22Rv1 (cell line): ENCODE results near the gene SEPTIN12.

ENCODE experiments used
- H3K27ac ChIP-seq: fragments of 450-650 bp; 2 replicates; pipeline ENCODE4 v1.5.1; 2017
- ZFX ChIP-seq: fragments of 450-650 bp; IDR thresholded peaks from 2 replicates; pipeline ENCODE4 v1.6.1; 2017; ENCODE audit warnings: antibody characterized with exemption, borderline replicate concordance
- TF ChIP-seq, protein P1 (sequence below): fragments of 450-650 bp; IDR thresholded peaks from 2 replicates; pipeline ENCODE4 v1.5.1; 2017; ENCODE audit warnings: mild to moderate bottlenecking

SEPTIN12 gene

DNA sequence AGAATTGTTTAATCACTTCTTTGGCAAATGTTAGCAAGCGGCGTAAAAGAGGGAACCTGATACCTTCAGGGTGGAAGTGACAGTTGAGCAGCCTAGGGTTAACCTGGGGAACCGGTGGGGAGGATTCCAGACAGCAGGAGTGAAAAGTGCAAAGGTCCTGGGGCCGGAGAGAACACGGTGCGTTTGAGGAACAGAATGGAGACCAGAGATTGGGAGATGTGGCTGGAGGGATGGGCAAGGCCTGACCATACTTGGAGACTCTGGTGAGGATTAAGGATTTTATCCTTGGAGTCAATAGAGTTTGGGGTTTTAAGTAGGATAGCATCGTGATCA, 18.9 kb downstream of the SEPTIN12 start:
- peak overlapping the region; percentile 91 for H3K27ac ChIP-seq
- TF ChIP-seq, protein P1, sequence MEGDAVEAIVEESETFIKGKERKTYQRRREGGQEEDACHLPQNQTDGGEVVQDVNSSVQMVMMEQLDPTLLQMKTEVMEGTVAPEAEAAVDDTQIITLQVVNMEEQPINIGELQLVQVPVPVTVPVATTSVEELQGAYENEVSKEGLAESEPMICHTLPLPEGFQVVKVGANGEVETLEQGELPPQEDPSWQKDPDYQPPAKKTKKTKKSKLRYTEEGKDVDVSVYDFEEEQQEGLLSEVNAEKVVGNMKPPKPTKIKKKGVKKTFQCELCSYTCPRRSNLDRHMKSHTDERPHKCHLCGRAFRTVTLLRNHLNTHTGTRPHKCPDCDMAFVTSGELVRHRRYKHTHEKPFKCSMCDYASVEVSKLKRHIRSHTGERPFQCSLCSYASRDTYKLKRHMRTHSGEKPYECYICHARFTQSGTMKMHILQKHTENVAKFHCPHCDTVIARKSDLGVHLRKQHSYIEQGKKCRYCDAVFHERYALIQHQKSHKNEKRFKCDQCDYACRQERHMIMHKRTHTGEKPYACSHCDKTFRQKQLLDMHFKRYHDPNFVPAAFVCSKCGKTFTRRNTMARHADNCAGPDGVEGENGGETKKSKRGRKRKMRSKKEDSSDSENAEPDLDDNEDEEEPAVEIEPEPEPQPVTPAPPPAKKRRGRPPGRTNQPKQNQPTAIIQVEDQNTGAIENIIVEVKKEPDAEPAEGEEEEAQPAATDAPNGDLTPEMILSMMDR = no peak
- TF ChIP-seq ZFX = no peak

DNA sequence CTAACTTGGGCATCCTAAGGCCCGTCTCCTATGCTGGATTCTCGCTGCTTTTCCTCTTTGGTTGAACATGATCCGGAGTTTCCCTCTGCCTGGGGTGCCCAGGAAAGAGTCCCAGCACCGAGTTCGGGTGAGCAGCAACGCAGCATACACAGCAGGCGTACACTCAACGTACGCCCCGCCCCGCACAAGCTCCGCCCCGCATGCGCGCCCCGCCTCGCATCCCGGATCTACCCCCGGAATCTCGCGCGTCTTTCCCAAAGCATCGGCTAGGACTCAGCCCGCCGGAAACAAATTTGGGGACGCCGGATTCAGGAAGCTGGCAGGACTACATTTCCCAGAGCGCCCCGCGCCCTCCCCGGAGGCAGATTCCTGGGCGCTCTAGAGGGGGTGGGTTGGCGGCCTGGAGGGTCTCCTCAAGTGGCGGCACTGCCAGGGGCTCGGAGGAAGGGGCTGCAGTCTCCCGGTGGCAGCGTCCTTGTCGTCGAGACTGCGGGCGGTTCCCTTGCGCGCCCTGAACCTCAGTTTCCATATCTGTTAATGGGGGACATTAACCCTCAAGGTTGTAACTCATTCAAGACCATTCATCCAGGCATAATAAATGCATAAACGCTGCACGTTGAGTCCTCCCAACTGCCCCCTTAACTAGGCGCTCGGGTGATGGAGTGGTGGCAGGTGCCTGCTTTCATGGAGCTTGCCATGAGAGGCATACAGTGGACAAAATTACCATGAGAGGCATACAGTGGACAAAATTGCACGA, 19.4 kb downstream of the SEPTIN12 start:
- H3K27ac ChIP-seq = peak overlapping the region; percentile 91
- TF ChIP-seq, protein P1 = no peak
- TF ChIP-seq ZFX = no peak

DNA sequence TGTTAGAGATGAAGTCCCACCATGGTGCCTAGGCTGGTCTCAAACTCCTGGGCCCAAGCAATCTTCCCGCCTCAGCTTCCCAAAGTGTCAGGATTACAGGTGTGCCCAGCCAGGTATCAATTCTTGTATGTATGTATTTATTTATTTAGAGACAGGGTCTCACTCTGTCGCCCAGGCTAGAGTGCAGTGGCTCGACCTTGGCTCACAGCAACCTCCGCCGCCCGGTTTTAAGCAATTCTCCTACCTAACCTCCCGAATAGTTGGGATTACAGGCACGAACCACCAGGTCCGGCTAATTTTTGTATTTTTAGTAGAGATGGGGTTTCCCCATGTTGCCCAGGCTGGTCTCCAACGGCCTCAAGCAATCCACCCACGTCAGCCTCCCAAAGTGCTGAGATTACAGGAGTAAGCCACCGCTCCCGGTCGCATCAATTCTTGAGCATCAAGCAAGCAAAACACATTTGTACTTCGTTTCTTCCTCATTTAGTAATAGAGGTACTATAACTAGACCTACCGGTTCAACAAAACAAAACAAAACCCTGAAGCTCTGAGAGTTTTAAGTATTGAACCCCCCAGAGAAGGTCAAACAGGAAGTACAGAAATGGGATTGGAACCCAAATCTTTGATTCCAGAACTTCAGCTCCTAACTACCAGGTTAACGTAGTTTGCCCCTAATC, 20.1 kb downstream of the SEPTIN12 start:
- TF ChIP-seq, protein P1 = no peak
- TF ChIP-seq ZFX = no peak
- H3K27ac ChIP-seq = peak overlapping the region; percentile 91

DNA sequence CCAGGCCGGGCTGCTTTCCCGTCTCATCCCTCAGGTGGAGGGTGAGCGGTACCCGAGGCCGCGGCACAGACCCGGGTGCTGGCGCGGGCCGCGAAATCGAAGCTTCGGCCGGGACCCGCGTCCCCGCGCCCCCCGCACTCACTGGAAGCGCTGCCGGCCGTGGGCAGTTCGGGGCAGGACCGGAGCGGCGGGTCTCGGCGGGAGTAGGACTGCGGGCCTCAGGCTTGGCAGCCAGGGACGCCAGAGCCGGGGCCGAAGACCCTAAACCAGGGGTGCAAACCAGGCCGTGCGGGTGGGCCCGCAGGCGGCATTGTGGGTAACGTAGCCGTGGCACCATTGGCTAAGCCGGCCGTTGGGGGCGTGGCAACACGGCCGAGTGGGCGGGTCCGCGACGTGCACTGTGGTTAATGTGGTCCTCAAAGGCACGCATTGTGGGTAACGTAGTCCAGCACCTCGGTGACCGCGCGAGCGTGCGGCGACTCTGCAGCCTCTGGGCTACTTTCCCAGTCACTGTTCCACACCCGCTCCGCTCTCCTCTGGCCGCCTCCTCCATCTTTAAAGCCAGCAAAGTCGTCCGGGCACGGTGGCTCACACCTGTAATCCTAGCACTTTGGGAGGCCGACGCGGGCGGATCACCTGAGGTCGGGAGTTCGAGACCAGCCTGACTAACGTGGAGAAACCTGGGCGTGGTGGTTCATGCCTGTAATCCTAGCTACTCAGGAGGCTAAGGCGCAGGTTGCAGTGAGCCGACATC, 21.1 kb downstream of the SEPTIN12 start, which contains the start of gene ZNF500:
Gene ZNF500 (minus strand): TSS at position 288 of the 754 bp plus-strand sequence. CDS start 1,184 bp downstream, outside the sequence.
- TF ChIP-seq ZFX = no peak
- TF ChIP-seq, protein P1 = no peak
- peak within 1 kb of the TSS; percentile 91 for H3K27ac ChIP-seq

DNA sequence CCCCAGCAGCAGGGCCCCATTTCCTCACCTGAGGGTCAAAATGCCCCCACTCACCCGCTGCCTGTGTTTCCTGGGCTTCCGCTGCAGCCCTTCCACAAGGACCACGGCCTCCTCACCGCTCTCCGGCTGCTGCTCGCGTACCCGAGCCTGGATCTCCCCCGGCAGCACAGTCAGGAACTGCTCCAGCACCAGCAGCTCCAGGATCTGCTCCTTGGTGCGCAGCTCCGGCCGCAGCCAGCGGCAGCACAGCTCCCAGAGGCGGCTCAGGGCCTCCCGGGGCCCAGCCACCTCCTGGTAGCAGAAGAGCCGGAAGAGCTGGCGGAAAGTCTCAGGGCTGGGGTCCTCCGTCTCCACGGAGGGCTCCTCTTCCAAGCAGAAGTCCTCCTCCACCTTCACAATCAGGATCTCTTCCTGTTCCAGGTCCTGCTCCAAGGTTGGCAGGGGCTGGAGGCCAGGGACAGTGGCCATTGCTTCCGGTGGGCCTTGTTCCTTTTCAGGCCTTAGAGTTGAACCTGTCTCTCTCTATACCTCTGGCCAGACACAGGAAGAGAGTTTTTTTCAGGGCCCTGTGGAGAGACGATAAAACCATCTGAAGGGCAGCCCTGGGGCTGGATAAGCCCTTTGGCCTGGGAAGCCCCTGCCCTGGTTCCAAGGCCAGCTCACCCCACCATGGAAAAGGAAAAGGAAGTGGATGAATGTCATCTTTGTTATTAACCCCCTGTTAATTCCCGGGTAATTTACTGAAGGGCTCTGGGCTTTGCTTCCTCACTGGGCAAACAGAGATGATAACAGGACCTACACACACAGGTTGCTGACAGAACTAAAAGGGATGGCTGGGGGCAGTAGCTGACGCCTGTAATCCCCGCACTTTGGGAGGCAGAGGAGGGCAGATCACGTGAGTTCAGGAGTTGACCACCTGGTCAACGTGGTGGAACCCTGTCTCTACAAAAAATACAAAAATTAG, 22.4 kb downstream of the SEPTIN12 start:
- H3K27ac ChIP-seq = peak overlapping the region; percentile 91
- TF ChIP-seq ZFX = no peak
- TF ChIP-seq, protein P1 = no peak

DNA sequence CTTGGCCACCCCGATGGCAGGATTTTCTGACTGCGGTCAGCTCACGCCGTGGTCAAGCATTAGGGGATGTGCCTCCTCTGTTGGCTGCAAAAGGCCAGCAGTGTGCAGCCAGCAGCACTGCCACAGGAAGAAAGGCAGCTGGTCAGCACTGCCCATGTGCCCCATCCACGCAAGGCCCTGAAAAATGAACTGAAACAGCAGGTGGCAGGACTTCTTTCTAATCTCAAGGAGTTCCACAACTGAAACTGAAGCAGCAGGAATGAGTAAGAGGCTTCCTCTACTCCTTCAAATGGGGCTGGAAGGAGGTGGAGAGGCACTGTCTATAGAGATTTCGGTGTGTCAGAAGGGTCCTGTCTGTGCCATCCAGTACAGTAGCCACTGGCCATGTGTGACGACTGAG, 24.4 kb downstream of the SEPTIN12 start:
- no peak overlapping the region for H3K27ac ChIP-seq
- TF ChIP-seq, protein P1 = no peak
- TF ChIP-seq ZFX = no peak
